Esophagus muscularis mucosa (tissue), 4 donors: ENCODE results near the gene FGFBP1. TPM values are rescaled to one million over a fixed set of nuclear protein-coding genes. Genes with fewer than 3 reads are reported as not detected.

Experiments
- DNase-seq: peaks from one replicate; pipeline ENCODE4 v3.0.0-alpha.2; 2017; ENCODE audit errors: extremely low spot score
- H3K27ac ChIP-seq, 4 donors: fragments of 200-600 bp; sonication (generic); replicated peaks in 1 of 4; 1 replicate in 3 of 4; 2 replicates in 1 of 4; pipeline ENCODE4 v1.5.1; 2016 to 2019; ENCODE audit warnings: mild to moderate bottlenecking in 1 of 4
- H3K27me3 ChIP-seq, 4 donors: fragments of 200-600 bp; sonication (generic); one replicate each; pipeline versions ENCODE4 v1.5.1 to v1.6.0; 2016 to 2019
- H3K36me3 ChIP-seq, 4 donors: fragments of 200-600 bp; sonication (generic); one replicate each; pipeline ENCODE4 v1.5.1; 2016 to 2019
- H3K4me1 ChIP-seq, 4 donors: fragments of 200-600 bp; sonication (generic); one replicate each; pipeline ENCODE4 v1.5.1; 2016 to 2019
- H3K4me3 ChIP-seq, 4 donors: fragments of 200-600 bp; sonication (generic); 1 replicate in 2 of 4; 2 replicates in 2 of 4; pipeline ENCODE4 v1.5.1; 2016 to 2019; ENCODE audit warnings: mild to moderate bottlenecking in 4 of 4, moderate library complexity in 1 of 4
- H3K9me3 ChIP-seq, 4 donors: fragments of 200-600 bp; sonication (generic); 1 replicate in 3 of 4; 2 replicates in 1 of 4; pipeline ENCODE4 v1.5.1; 2016 to 2019
- CTCF ChIP-seq, 3 experiments: fragments of 200-600 bp in 2 of 3; fragments of 450-650 bp in 1 of 3; sonication (generic) in 2 of 3; IDR thresholded peaks; one replicate each; pipeline ENCODE4 v1.5.1; 2017 to 2019; ENCODE audit warnings: antibody characterized with exemption in 3 of 3, mild to moderate bottlenecking in 2 of 3, moderate library complexity in 1 of 3
- EP300 ChIP-seq: sonication (generic); formaldehyde crosslinking; IDR thresholded peaks from one replicate; pipeline ENCODE4 v1.6.1; 2017; ENCODE audit warnings: antibody characterized with exemption
- POLR2A ChIP-seq: fragments of 450-650 bp; IDR thresholded peaks from one replicate; pipeline ENCODE4 v1.6.1; 2017; ENCODE audit warnings: antibody characterized with exemption, moderate library complexity, mild to moderate bottlenecking, low read depth
- POLR2AphosphoS5 ChIP-seq, 2 donors: sonication (generic); formaldehyde crosslinking; IDR thresholded peaks; one replicate each; pipeline ENCODE4 v1.6.1; 2017; ENCODE audit warnings: antibody characterized with exemption in 2 of 2
- WGBS: methylation state at CpG from one replicate; pipeline ENCODE4 v1.1.5; 2018; 5-methylcytosine and 5-hydroxymethylcytosine counted together
- intact Hi-C: fragments of 100-400 bp; cut with DNase I; formaldehyde crosslinking; loops from one replicate; pipeline ENCODE4 v1.15.1; 2023
- total RNA-seq, 4 donors: library from RNA; depleted of rRNA; stranded (reverse); fragments of >200 nt; gene quantifications; one replicate each; pipeline versions ENCODE4 v1.1.0 to v1.2.1, GENCODE V29; 2016

The FGFBP1 gene
- total RNA-seq, 4 donors from 2014 or later, result 0.33 to 0.92 (median 0.52) TPM; not detected in 1

GRCh38 chr4:15953625-15954024, 15.1 kb upstream of the FGFBP1 start:
- WGBS, result 91% methylated on average over 5 of the region's 5 CpGs
- no peaks in the 10 kb centered on the region for H3K27me3 ChIP-seq
- no peak for DNase-seq
- no peaks in the 10 kb centered on the region for H3K9me3 ChIP-seq
- H3K36me3 ChIP-seq, result no peaks in the 10 kb centered on the region
- no peak overlapping the region for H3K4me3 ChIP-seq
- peaks cover 0 to 7% (median 3%) of the 10 kb centered on the region in 4 donors for H3K4me1 ChIP-seq
- no peak overlapping the region for H3K27ac ChIP-seq
- TF ChIP-seq CTCF (IDR thresholded peaks at IDR 0.05), result no peak
- intact Hi-C loops, result no loop called here

GRCh38 chr4:15951781-15952180, 13.2 kb upstream of the FGFBP1 start:
- Histone ChIP-seq H3K4me3 (no peak overlapping the region), H3K4me1 (peaks cover 0 to 7% (median 3%) of the 10 kb centered on the region in 4 donors)
- intact Hi-C loops, result no loop called here

GRCh38 chr4:15948826-15949225, 10.3 kb upstream of the FGFBP1 start:
- H3K27me3 ChIP-seq, result no peaks in the 10 kb centered on the region
- H3K9me3 ChIP-seq, result no peaks in the 10 kb centered on the region
- H3K4me1 ChIP-seq, result no peaks in the 10 kb centered on the region
- no peak for DNase-seq
- intact Hi-C loops, result no loop called here
- no peaks in the 10 kb centered on the region for H3K36me3 ChIP-seq
- WGBS, result 95% methylated on average over 9 of the region's 9 CpGs
- TF ChIP-seq POLR2A (no peak), POLR2AphosphoS5 (IDR thresholded peaks at IDR 0.05) (no peak), EP300 (no peak), CTCF (IDR thresholded peaks at IDR 0.05) (no peak)
- no peak overlapping the region for H3K4me3 ChIP-seq
- H3K27ac ChIP-seq, result no peak overlapping the region

More at GRCh38 chr4:15951781-15952180, 13.2 kb upstream of the FGFBP1 start:
- H3K36me3 ChIP-seq, result no peaks in the 10 kb centered on the region
- no peaks in the 10 kb centered on the region for H3K9me3 ChIP-seq
- DNase-seq, result no peak
- H3K27ac ChIP-seq, result no peak overlapping the region
- no peak for TF ChIP-seq POLR2A
- TF ChIP-seq EP300, result no peak
- no peak for TF ChIP-seq CTCF (IDR thresholded peaks at IDR 0.05)
- no peak for TF ChIP-seq POLR2AphosphoS5 (IDR thresholded peaks at IDR 0.05)
- H3K27me3 ChIP-seq, result no peaks in the 10 kb centered on the region

- intact Hi-C loops, result no loop called here
- H3K9me3 ChIP-seq, result no peaks in the 10 kb centered on the region
- WGBS, result 96% methylated on average over 8 of the region's 8 CpGs
- no peak overlapping the region for H3K27ac ChIP-seq
- no peak for TF ChIP-seq POLR2AphosphoS5 (IDR thresholded peaks at IDR 0.05)
- TF ChIP-seq EP300, result no peak
- no peak for TF ChIP-seq CTCF (IDR thresholded peaks at IDR 0.05)
- TF ChIP-seq POLR2A, result no peak
- no peak overlapping the region for H3K4me3 ChIP-seq
- no peaks in the 10 kb centered on the region for H3K36me3 ChIP-seq
- no peak for DNase-seq
- H3K4me1 ChIP-seq, result no peaks in the 10 kb centered on the region
- no peaks in the 10 kb centered on the region for H3K27me3 ChIP-seq
Measured at GRCh38 chr4:15947684-15948083, 9.1 kb upstream of the FGFBP1 start.

- 64% methylated on average over 1 of the region's 1 CpG for WGBS
Measured at GRCh38 chr4:15945516-15945915, 7.0 kb upstream of the FGFBP1 start.

More at GRCh38 chr4:15945516-15945915, 7.0 kb upstream of the FGFBP1 start:
- DNase-seq, result no peak
- H3K4me3 ChIP-seq, result no peak overlapping the region
- intact Hi-C loops, result no loop called here
- no peaks in the 10 kb centered on the region for H3K27me3 ChIP-seq
- TF ChIP-seq POLR2A (no peak), CTCF (IDR thresholded peaks at IDR 0.05) (no peak), POLR2AphosphoS5 (IDR thresholded peaks at IDR 0.05) (no peak), EP300 (no peak)
- no peaks in the 10 kb centered on the region for H3K4me1 ChIP-seq
- no peaks in the 10 kb centered on the region for H3K9me3 ChIP-seq
- H3K27ac ChIP-seq, result no peak overlapping the region
- H3K36me3 ChIP-seq, result no peaks in the 10 kb centered on the region
